PFSK-1 (cell line): ENCODE data around the gene NKTR.

Experiments
- FOXP2 ChIP-seq: optimal IDR thresholded peaks from 2 replicates; pipeline ENCODE3; 2011; ENCODE audit warnings: borderline replicate concordance, control low read depth, inconsistent platforms; ENCODE audit not compliant: insufficient read depth; ENCODE audit errors: extremely low read length, extremely low read depth
- POLR2AphosphoS5 ChIP-seq: IDR thresholded peaks from 2 replicates; pipeline ENCODE4 v1.6.1; 2012; ENCODE audit warnings: low read depth, mild to moderate bottlenecking, control low read depth, low read length, moderate library complexity
- SIN3A ChIP-seq: IDR thresholded peaks from 2 replicates; pipeline ENCODE4 v1.6.1; 2012; ENCODE audit warnings: mild to moderate bottlenecking, low read length, moderate library complexity, borderline replicate concordance; ENCODE audit not compliant: insufficient read depth
- TAF1 ChIP-seq: IDR thresholded peaks from 2 replicates; pipeline ENCODE4 v1.6.1; 2012; ENCODE audit warnings: low read length, control low read depth, borderline replicate concordance; ENCODE audit not compliant: insufficient read depth
- TF ChIP-seq, protein P1 (sequence below), 2 experiments: IDR thresholded peaks; 2 replicates each; pipeline versions ENCODE4 v1.6.1 to v1.8.0; 2011 to 2012; ENCODE audit warnings: low read depth in 2 of 2, low read length in 2 of 2, control low read depth in 1 of 2, inconsistent platforms in 1 of 2, mild to moderate bottlenecking in 1 of 2, moderate library complexity in 1 of 2; ENCODE audit not compliant: insufficient read depth in 1 of 2

The NKTR gene

DNA sequence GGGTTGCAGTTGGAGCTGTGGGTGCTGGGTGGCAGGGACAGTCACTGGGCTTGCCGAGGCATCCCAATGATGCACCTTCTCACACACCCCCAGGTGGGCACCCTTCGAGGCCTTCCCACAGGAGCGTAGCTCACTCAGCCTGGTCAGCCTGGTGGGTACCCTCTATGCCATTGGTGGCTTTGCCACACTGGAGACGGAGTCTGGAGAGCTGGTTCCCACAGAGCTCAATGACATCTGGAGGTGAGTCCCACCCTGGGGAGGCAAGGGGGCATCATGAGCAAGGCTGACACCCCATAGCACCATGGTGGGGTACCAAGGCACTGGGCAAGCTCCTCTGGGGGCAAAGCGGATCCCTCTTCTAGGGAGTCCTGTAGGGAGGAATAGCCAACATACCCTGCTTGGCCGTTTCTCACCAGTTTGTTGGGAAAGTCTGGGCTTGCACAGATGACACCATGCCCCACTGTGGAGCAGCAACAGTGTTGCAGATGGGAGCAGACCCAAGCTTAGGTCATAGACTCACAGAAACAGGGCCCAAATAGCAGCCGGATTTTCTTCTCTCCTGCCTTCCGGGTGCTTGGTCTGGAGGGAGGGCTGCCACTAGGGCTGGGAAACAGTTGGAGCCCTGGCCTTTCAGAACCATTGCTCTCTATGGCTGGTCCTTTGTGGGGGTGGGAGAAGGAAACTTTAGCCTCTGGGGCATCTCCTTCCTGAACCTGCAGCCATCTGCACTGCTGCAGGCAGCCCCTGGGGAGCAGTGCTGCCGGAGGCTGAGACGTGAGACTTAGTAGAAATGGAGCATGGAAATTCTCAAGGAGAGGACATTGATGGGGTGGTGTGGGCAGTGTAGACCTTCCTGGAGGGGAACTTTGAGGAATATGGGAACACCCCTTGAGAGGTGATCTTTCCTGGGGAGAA lies 90.5 kb downstream of the NKTR start:
- TF ChIP-seq POLR2AphosphoS5 (no peak), SIN3A (no peak), TAF1 (no peak), FOXP2 (no peak)
- TF ChIP-seq, protein P1, sequence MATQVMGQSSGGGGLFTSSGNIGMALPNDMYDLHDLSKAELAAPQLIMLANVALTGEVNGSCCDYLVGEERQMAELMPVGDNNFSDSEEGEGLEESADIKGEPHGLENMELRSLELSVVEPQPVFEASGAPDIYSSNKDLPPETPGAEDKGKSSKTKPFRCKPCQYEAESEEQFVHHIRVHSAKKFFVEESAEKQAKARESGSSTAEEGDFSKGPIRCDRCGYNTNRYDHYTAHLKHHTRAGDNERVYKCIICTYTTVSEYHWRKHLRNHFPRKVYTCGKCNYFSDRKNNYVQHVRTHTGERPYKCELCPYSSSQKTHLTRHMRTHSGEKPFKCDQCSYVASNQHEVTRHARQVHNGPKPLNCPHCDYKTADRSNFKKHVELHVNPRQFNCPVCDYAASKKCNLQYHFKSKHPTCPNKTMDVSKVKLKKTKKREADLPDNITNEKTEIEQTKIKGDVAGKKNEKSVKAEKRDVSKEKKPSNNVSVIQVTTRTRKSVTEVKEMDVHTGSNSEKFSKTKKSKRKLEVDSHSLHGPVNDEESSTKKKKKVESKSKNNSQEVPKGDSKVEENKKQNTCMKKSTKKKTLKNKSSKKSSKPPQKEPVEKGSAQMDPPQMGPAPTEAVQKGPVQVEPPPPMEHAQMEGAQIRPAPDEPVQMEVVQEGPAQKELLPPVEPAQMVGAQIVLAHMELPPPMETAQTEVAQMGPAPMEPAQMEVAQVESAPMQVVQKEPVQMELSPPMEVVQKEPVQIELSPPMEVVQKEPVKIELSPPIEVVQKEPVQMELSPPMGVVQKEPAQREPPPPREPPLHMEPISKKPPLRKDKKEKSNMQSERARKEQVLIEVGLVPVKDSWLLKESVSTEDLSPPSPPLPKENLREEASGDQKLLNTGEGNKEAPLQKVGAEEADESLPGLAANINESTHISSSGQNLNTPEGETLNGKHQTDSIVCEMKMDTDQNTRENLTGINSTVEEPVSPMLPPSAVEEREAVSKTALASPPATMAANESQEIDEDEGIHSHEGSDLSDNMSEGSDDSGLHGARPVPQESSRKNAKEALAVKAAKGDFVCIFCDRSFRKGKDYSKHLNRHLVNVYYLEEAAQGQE (IDR thresholded peaks at IDR 0.05; ENCODE audit: insufficient read depth in 1 of 2, low read depth in 2 of 2, low read length in 2 of 2), result no peak

DNA sequence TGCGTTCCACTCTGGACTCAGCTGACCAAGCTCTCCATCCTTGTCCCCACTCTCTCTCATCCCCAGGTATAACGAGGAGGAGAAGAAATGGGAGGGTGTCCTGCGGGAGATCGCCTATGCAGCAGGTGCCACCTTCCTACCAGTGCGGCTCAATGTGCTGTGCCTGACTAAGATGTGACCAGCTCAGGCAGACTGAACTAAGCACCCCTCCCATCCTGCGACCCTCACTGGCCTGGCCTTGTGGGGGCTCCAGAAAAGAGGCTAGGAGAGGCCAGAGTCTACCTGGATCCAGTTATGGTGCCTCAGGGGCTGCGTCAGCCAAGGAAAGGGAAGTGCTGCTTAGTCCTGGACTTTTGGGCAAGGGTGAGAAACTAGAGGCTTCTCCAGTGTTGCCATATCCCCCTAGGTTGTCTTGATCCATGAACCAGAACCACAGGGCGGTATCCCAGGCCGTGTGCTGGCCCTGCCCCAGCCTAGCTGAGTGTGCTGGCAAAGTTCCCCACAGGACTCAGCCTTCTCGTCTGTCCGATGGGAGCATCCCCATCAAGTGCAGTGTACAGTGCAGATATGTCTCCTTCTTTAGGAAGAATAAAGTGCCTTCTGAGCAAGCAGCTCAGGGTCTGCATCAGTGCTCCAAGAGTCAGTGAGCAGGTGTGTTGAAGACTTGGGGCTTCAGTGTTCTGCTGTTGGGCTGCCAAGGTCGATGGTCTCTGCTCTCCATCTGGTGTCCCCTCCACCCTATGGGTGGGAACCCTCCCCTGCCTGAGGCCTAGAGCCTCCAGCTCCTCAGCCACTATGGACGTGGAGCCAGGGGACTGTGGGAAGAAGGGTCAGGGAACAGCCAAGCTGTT lies 91.6 kb downstream of the NKTR start:
- no peak for TF ChIP-seq FOXP2
- TF ChIP-seq, protein P1 (IDR thresholded peaks at IDR 0.05; ENCODE audit: insufficient read depth in 1 of 2, low read depth in 2 of 2, low read length in 2 of 2), result no peak
- no peak for TF ChIP-seq POLR2AphosphoS5
- TF ChIP-seq SIN3A, result no peak
- TF ChIP-seq TAF1, result no peak

DNA sequence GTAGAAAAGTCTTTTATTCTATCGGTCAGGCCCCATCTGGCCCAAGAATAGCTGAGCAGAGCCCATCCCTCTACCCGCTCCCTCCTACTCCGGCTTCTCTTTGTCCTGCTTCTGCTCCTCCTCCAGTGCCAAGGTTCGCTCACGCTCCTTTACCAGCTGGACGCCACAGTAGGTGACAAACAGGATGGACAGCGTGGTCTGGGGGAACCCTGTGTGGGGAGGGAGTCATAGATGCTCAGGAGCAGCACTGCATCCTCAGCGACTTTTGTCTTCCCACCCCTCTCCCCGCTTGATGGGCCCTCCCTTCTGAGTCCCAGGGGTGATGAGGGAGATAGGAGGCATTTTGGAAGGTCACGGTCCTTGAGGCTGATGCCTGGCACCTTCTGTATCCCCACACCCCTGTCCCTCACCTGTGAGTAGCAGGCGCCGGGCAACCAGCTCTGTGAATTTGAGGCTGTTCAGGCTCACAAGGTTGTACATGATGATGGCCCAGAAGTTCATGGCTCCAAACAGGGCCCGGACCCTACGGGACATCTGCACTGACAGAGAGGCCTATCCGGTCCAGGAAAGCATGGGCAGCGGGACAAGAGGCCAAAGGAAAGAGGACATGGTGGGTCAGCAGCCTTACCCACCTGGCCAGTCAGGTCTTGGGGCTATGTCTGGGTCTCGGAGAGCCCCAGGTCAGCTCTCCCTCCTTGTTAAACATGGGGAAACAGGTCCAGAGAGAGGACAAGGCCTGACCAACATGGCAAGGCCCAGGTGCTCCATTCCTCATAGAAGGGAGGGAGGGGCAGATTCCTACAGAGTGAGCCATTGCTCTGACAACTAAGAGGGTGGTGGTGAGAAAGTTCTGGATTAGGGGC lies 92.4 kb downstream of the NKTR start:
- TF ChIP-seq SIN3A (no peak), FOXP2 (no peak), POLR2AphosphoS5 (no peak), TAF1 (no peak)
- TF ChIP-seq, protein P1 (IDR thresholded peaks at IDR 0.05; ENCODE audit: insufficient read depth in 1 of 2, low read depth in 2 of 2, low read length in 2 of 2), result no peak

DNA sequence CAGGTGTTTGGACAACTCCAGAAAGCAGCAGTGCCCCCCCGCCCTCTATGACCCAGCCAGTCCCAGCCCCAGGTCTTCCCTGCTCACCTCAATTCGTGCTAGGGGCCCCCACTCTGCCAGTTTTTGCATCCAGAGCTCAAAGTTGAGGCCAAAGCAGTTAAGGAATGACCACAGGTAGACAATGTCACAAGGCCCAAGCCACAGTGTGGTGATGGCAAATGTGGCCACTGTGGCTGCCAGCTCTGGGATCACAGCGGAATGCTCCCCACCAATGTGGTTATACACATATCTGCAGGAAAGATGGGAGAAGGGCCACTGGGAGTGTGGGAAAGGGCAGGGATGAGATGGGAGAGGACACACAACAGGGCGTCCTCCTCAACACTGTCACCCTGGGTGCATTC lies 93.0 kb downstream of the NKTR start:
- TF ChIP-seq, protein P1 (IDR thresholded peaks at IDR 0.05; ENCODE audit: insufficient read depth in 1 of 2, low read depth in 2 of 2, low read length in 2 of 2), result no peak
